Measurements from ENCODE around the gene ARMC9.
A peak's percentile ranks its signal among the peaks of the same experiment; 100 is the strongest.

Gene ARMC9

GRCh38 chr2:231198291-231199173, at the start of gene ARMC9:
TSS of gene ARMC9 (plus strand) at chr2:231198631. CDS start at chr2:231206239, 7,608 bp downstream.
- H3K27me3 ChIP-seq (replicated peaks; ENCODE audit: control insufficient read depth, insufficient read depth, low read length), result no peaks in the 10 kb centered on the region
- H3K4me1 ChIP-seq (ENCODE audit: control insufficient read depth, insufficient read depth, low read length), result no peaks in the 10 kb centered on the region
- peak; percentile 89 for DNase-seq (ENCODE audit: low read depth)
- no peaks in the 10 kb centered on the region for H3K36me3 ChIP-seq (ENCODE audit: control insufficient read depth, insufficient read depth, low read length, severe bottlenecking)
- no peaks in the 10 kb centered on the region for H3K9me3 ChIP-seq (ENCODE audit: control insufficient read depth, low read length)
- peak within 1 kb of the TSS; percentile 92 for H3K9ac ChIP-seq (ENCODE audit: low read length)
- peak within 1 kb of the TSS; percentile 97 for H3K4me3 ChIP-seq (ENCODE audit: low read length)

GRCh38 chr2:231152800-231153557, 45.5 kb upstream of the ARMC9 start:
- no peak overlapping the region for H3K9ac ChIP-seq (ENCODE audit: low read length)
- no peaks in the 10 kb centered on the region for H3K9me3 ChIP-seq (ENCODE audit: control insufficient read depth, low read length)
- H3K4me1 ChIP-seq (ENCODE audit: control insufficient read depth, insufficient read depth, low read length), result peaks cover 14% of the 10 kb centered on the region
- H3K4me3 ChIP-seq (ENCODE audit: low read length), result no peak overlapping the region
- DNase-seq (ENCODE audit: low read depth), result peak; percentile 74
- H3K36me3 ChIP-seq (ENCODE audit: control insufficient read depth, insufficient read depth, low read length, severe bottlenecking), result peaks cover 67% of the 10 kb centered on the region
- no peaks in the 10 kb centered on the region for H3K27me3 ChIP-seq (replicated peaks; ENCODE audit: control insufficient read depth, insufficient read depth, low read length)

DNA sequence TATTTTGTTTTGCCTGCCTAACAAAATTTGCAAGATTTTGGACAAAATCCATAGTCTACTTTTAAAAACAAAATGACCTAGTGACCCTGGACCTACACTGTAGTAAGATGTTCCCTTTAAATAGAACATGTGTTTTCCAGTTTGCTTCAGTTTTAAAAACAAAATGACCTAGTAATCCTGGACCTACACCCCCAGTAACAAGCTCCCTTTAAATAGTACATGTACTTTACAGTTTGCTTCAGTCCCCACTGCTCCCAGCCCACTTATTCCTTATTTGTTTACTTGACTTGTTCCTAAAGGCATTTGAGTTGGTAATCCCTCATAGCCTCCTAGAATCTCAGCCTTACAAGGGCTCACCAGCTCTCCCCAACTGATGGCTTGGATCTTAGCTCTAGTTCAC, 39.1 kb upstream of the ARMC9 start:
- Histone ChIP-seq H3K9me3 (ENCODE audit: control insufficient read depth, low read length) (no peaks in the 10 kb centered on the region), H3K4me3 (ENCODE audit: low read length) (no peak overlapping the region), H3K36me3 (ENCODE audit: control insufficient read depth, insufficient read depth, low read length, severe bottlenecking) (peaks cover 51% of the 10 kb centered on the region), H3K27me3 (replicated peaks; ENCODE audit: control insufficient read depth, insufficient read depth, low read length) (no peaks in the 10 kb centered on the region), H3K4me1 (ENCODE audit: control insufficient read depth, insufficient read depth, low read length) (peaks cover 49% of the 10 kb centered on the region), H3K9ac (ENCODE audit: low read length) (peak overlapping the region; percentile 1)
- peak; percentile 30 for DNase-seq (ENCODE audit: low read depth)

DNA sequence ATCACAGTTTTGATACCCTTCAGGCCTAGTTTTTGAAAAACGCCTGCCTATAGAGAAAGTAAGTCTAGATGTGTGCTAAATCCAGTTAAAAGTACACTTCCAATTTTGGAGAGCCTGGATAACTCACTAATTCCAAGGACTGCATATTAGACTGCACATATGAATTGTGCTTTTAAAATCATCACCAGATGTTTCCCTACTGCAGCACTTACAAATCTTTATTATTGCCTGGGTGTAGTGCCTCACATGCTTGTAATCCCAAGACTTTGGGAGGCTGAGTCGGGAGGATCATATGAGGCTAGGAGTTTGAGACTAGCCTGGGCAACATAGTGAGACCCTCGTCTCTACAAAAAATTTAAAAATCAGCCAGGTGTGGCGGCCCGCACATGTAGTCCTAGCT, 37.7 kb upstream of the ARMC9 start:
- Histone ChIP-seq H3K27me3 (replicated peaks; ENCODE audit: control insufficient read depth, insufficient read depth, low read length) (no peaks in the 10 kb centered on the region), H3K9me3 (ENCODE audit: control insufficient read depth, low read length) (no peaks in the 10 kb centered on the region)
- peak; percentile 36 for DNase-seq (ENCODE audit: low read depth)

GRCh38 chr2:231161252-231161839, 37.1 kb upstream of the ARMC9 start:
- H3K4me3 ChIP-seq (ENCODE audit: low read length), result peak overlapping the region; percentile 30
- no peaks in the 10 kb centered on the region for H3K27me3 ChIP-seq (replicated peaks; ENCODE audit: control insufficient read depth, insufficient read depth, low read length)
- no peaks in the 10 kb centered on the region for H3K9me3 ChIP-seq (ENCODE audit: control insufficient read depth, low read length)
- DNase-seq (ENCODE audit: low read depth), result peak; percentile 25
- peak overlapping the region; percentile 80 for H3K9ac ChIP-seq (ENCODE audit: low read length)
- peaks cover 53% of the 10 kb centered on the region for H3K36me3 ChIP-seq (ENCODE audit: control insufficient read depth, insufficient read depth, low read length, severe bottlenecking)
- H3K4me1 ChIP-seq (ENCODE audit: control insufficient read depth, insufficient read depth, low read length), result peaks cover 49% of the 10 kb centered on the region

More for the DNA sequence above, 37.7 kb upstream of the ARMC9 start:
- H3K36me3 ChIP-seq (ENCODE audit: control insufficient read depth, insufficient read depth, low read length, severe bottlenecking), result peaks cover 53% of the 10 kb centered on the region
- no peak overlapping the region for H3K4me3 ChIP-seq (ENCODE audit: low read length)
- peaks cover 49% of the 10 kb centered on the region for H3K4me1 ChIP-seq (ENCODE audit: control insufficient read depth, insufficient read depth, low read length)
- peak overlapping the region; percentile 80 for H3K9ac ChIP-seq (ENCODE audit: low read length)

GRCh38 chr2:231161877-231162329, 36.5 kb upstream of the ARMC9 start:
- Histone ChIP-seq H3K4me1 (ENCODE audit: control insufficient read depth, insufficient read depth, low read length) (peaks cover 49% of the 10 kb centered on the region), H3K9ac (ENCODE audit: low read length) (peak overlapping the region; percentile 81), H3K9me3 (ENCODE audit: control insufficient read depth, low read length) (no peaks in the 10 kb centered on the region), H3K36me3 (ENCODE audit: control insufficient read depth, insufficient read depth, low read length, severe bottlenecking) (peaks cover 53% of the 10 kb centered on the region), H3K27me3 (replicated peaks; ENCODE audit: control insufficient read depth, insufficient read depth, low read length) (no peaks in the 10 kb centered on the region), H3K4me3 (ENCODE audit: low read length) (peak overlapping the region; percentile 51)
- DNase-seq (ENCODE audit: low read depth), result peak; percentile 94

GRCh38 chr2:231163011-231163410, 35.4 kb upstream of the ARMC9 start:
- Histone ChIP-seq H3K9me3 (ENCODE audit: control insufficient read depth, low read length) (no peaks in the 10 kb centered on the region), H3K27me3 (replicated peaks; ENCODE audit: control insufficient read depth, insufficient read depth, low read length) (no peaks in the 10 kb centered on the region), H3K4me1 (ENCODE audit: control insufficient read depth, insufficient read depth, low read length) (peaks cover 49% of the 10 kb centered on the region), H3K4me3 (ENCODE audit: low read length) (no peak overlapping the region), H3K9ac (ENCODE audit: low read length) (peak overlapping the region; percentile 81), H3K36me3 (ENCODE audit: control insufficient read depth, insufficient read depth, low read length, severe bottlenecking) (peaks cover 61% of the 10 kb centered on the region)
- no peak for DNase-seq (ENCODE audit: low read depth)

GRCh38 chr2:231163414-231164095, 34.9 kb upstream of the ARMC9 start:
- no peak overlapping the region for H3K4me3 ChIP-seq (ENCODE audit: low read length)
- H3K4me1 ChIP-seq (ENCODE audit: control insufficient read depth, insufficient read depth, low read length), result peaks cover 49% of the 10 kb centered on the region
- no peak for DNase-seq (ENCODE audit: low read depth)
- peak overlapping the region; percentile 81 for H3K9ac ChIP-seq (ENCODE audit: low read length)
- H3K27me3 ChIP-seq (replicated peaks; ENCODE audit: control insufficient read depth, insufficient read depth, low read length), result no peaks in the 10 kb centered on the region
- peaks cover 60% of the 10 kb centered on the region for H3K36me3 ChIP-seq (ENCODE audit: control insufficient read depth, insufficient read depth, low read length, severe bottlenecking)
- no peaks in the 10 kb centered on the region for H3K9me3 ChIP-seq (ENCODE audit: control insufficient read depth, low read length)

GRCh38 chr2:231167745-231168459, 30.5 kb upstream of the ARMC9 start:
- peaks cover 91% of the 10 kb centered on the region for H3K36me3 ChIP-seq (ENCODE audit: control insufficient read depth, insufficient read depth, low read length, severe bottlenecking)
- H3K9me3 ChIP-seq (ENCODE audit: control insufficient read depth, low read length), result no peaks in the 10 kb centered on the region

GRCh38 chr2:231168460-231169139, 29.8 kb upstream of the ARMC9 start:
- Histone ChIP-seq H3K9me3 (ENCODE audit: control insufficient read depth, low read length) (no peaks in the 10 kb centered on the region), H3K36me3 (ENCODE audit: control insufficient read depth, insufficient read depth, low read length, severe bottlenecking) (peaks cover 91% of the 10 kb centered on the region), H3K27me3 (replicated peaks; ENCODE audit: control insufficient read depth, insufficient read depth, low read length) (no peaks in the 10 kb centered on the region), H3K4me3 (ENCODE audit: low read length) (no peak overlapping the region), H3K4me1 (ENCODE audit: control insufficient read depth, insufficient read depth, low read length) (peaks cover 30% of the 10 kb centered on the region), H3K9ac (ENCODE audit: low read length) (no peak overlapping the region)
- DNase-seq (ENCODE audit: low read depth), result no peak

More at GRCh38 chr2:231167745-231168459, 30.5 kb upstream of the ARMC9 start:
- DNase-seq (ENCODE audit: low read depth), result no peak
- H3K4me3 ChIP-seq (ENCODE audit: low read length), result no peak overlapping the region
- H3K27me3 ChIP-seq (replicated peaks; ENCODE audit: control insufficient read depth, insufficient read depth, low read length), result no peaks in the 10 kb centered on the region
- H3K4me1 ChIP-seq (ENCODE audit: control insufficient read depth, insufficient read depth, low read length), result peaks cover 37% of the 10 kb centered on the region
- no peak overlapping the region for H3K9ac ChIP-seq (ENCODE audit: low read length)
